ENCODE data around the gene THPO.

The THPO gene

DNA sequence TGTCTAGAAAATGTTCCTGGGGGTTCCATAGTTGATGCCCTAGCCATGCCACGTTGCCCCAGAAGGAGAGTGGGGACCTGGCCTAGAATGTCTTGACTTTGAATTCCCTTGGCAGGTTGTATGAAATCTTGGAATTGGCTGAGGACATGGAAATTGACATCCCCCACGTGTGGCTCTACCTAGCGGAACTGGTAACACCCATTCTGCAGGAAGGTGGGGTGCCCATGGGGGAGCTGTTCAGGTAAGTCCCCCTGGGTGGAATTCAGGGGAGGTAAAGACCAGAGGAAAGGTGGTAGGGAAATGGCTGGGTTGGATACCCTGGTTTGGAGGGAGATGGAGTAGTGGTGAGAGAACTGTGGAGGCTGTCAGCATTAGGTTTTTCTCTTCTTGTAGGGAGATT is 49.5 kb downstream of the THPO start:
- no peak for DNase-seq

DNA sequence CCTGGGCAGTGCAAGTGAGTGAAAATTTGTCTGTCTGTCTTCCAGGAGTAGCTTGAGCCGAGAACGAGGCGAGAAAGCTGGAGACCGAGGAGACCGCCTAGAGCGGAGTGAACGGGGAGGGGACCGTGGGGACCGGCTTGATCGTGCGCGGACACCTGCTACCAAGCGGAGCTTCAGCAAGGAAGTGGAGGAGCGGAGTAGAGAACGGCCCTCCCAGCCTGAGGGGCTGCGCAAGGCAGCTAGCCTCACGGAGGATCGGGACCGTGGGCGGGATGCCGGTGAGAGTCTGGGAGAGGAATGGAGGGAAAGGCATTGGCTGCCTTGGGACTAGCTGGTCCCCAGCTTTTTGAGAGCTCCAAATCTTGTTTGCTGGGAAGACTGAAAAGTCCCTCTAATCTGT is 50.8 kb downstream of the THPO start:
- no peak for DNase-seq

DNA sequence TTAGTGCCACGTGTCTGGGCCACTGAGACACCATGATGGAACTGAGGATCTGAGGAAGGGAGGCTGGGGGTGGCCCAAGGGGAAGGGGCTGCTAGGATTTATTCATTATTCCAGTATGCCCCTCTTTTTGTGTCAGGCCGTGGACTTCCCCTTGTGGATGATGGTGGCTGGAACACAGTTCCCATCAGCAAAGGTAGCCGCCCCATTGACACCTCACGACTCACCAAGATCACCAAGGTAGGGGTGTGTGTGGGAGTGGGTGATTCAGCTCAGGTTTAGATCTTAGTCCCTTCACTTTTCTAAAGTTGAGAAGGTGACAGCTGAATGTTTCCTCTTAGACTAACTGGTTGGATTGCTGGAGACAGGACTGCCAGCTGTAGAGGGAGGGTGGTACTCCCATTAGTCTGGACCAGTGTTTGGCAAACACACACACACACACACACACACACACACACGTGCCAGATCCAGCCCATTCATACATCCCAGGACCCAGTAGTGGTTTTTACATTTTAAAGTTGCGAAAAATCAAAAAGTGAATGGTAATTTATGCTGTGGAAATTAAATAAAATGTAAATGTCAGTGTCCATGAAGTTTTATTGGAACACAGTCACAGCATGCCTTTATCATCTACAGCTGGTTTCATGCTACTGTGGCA is 52.2 kb downstream of the THPO start:
- peak; percentile 36 to 55 for DNase-seq

DNA sequence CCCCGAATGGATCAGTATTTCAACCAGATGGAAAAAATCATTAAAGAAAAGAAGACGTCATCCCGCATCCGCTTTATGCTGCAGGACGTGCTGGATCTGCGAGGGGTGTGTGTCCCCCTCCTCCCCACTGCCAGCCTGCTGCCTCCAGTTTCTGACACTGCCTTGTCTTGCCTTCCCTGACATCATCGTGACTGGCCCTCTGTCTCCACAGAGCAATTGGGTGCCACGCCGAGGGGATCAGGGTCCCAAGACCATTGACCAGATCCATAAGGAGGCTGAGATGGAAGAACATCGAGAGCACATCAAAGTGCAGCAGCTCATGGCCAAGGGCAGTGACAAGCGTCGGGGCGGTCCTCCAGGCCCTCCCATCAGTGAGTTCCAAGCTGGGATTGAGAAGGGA is 52.7 kb downstream of the THPO start:
- DNase-seq: no peak

DNA sequence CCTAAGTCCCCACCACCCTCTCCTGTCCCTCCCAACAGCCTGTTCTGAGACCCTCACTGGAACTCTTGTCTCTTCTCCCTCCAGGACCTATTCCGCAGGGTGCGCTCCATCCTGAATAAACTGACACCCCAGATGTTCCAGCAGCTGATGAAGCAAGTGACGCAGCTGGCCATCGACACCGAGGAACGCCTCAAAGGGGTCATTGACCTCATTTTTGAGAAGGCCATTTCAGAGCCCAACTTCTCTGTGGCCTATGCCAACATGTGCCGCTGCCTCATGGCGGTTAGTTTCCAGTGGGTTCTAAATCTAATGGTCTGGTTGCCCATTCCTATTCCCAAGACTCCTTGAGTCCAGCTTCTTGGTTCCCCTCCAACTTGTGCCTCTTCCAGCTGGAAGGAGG is 54.3 kb downstream of the THPO start:
- no peak for DNase-seq

DNA sequence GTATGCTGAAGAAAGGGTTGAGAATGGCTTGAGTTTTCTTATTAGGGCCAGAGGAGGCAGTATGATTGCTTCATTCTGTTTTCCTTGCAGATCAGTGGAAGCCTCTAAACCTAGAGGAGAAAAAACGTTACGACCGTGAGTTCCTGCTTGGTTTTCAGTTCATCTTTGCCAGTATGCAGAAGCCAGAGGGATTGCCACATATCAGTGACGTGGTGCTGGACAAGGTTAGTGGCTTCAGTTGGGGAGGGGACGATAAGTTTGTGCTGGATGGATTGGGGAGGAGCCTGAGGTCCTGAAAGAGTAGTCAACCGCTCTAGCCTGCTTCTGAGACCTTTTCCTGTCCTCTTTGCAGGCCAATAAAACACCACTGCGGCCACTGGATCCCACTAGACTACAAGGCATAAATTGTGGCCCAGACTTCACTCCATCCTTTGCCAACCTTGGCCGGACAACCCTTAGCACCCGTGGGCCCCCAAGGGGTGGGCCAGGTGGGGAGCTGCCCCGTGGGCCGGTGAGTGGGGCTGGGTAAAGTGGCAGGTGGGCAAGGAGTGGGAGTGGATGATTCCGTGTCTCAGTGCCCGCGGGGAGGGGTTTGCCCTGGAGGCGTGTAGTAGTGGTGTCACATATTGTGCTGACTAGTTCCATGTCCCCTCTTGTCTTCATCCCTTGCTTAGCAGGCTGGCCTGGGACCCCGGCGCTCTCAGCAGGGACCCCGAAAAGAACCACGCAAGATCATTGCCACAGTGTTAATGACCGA is 55.1 kb downstream of the THPO start:
- DNase-seq: no peak

Measured in stimulated activated CD4-positive, alpha-beta T cell treated with anti-CD3 and anti-CD28 coated beads, Interleukin-2, amount 100 ng/mL, for 24 hours (primary cell).